Measurements from ENCODE around the gene ZBED2.

DNA sequence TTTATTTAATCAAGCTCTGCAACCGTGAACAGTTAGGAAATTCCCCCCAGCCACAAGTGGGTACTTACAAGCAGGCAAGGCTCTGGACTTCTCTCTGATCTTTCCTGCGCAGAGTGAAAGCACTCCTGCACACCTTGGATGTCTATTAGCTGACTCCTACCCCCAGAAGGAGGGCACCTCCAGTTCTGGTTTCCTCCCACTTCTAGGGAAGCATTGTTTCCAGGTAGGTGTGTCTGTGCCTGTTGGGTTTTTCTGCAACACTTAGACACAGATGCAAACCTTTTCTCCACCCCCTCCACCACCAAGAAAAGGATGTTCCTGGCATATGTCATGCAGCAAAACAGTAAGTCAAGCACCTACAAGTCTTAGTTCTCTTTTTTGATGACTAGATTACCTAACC lies at the start of gene ZBED2:
- TF ChIP-seq CTCF (conservative IDR thresholded peaks at IDR 0.05; ENCODE audit: low read length) (no peak), EZH2phosphoT487 (IDR thresholded peaks at IDR 0.05; ENCODE audit: borderline replicate concordance) (no peak)
